Neural progenitor cell (in vitro differentiated cells): ENCODE data around the gene TRAF7.

Experiments
- CTCF ChIP-seq: fragments of 200-600 bp; sonication (generic); IDR thresholded peaks from 2 replicates; pipeline ENCODE4 v1.5.1; 2017; ENCODE audit warnings: antibody characterized with exemption, mild to moderate bottlenecking
- EZH2 ChIP-seq: fragments of 200-600 bp; sonication (generic); IDR thresholded peaks from 2 replicates; pipeline ENCODE4 v1.6.1; 2017; ENCODE audit warnings: antibody characterized with exemption, mild to moderate bottlenecking, moderate library complexity
- EZH2phosphoT487 ChIP-seq: fragments of 200-600 bp; sonication (generic); IDR thresholded peaks from 2 replicates; pipeline ENCODE4 v1.6.1; 2017; ENCODE audit warnings: antibody characterized with exemption

- TF ChIP-seq CTCF, result no peak
- no peak for TF ChIP-seq EZH2phosphoT487
- no peak for TF ChIP-seq EZH2
These were observed 44.7 kb downstream of the TRAF7 start for GRCh38 chr16:2200313-2200712.
